HG03095 (cell line): ENCODE data around the gene ZNF784.

ENCODE experiments used
- ATAC-seq: cut with Tn5 transposase; IDR thresholded peaks from one replicate; pipeline ENCODE4 v1.9.1; 2021; ENCODE audit warnings: moderate library complexity; ENCODE audit not compliant: unreplicated experiment

ZNF784 gene, protein sequence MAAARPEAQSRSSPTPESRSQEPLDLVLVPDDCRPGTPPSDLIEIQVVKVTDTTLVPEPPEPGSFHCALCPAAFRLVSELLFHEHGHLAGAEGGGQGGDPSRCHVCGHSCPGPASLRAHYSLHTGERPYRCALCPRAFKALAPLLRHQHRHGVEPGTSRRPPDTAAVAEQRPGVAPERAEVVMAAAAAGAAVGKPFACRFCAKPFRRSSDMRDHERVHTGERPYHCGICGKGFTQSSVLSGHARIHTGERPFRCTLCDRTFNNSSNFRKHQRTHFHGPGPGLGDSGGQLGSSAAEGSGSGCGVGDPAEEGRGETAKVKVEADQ

DNA sequence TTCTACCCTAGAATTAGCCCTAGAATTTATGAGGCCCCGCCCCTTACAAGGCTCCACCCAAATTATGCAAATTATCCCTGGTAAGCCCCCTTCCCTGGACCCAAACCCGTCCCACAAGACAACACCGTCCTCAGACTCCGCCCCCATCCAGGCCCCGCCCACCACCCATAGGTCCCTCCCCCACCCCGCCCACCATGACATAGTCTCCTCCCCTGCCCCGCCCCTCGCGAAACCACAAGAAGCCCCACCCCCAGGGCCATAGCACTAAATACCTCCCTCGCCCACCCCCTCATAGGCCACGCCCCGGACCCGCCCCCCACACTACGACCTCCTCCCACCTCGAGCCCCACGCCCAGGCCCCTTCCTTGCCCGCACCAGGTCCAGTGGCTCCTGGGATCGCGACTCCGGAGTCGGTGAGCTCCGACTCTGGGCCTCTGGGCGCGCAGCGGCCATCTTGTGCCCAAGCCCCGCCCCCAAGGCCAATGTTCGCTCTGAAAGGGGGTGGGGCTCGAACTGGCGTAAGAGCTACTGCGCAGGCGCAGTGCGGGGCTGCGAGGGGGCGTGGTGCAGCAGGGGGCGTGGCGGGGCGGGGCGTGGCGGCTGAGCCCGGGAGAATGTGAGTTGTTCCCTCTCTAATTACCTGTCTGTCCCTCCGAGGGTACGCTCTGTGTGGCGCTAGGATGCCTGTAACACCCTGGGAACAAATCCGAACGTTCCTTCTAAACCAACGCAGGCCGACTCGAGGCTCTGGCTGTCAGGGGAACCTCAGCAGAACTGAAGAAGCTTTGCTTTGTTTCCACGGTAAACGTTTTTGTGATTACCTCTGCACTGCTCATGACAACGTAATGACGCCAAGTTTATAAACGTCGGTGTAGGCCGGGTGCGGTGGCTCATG is at the start of gene ZNF784:
ZNF784 (minus strand) TSS at position 458 of the 895 bp plus-strand sequence; CDS start at position 453, 5 bp downstream.
- peak; percentile 49 for ATAC-seq

DNA sequence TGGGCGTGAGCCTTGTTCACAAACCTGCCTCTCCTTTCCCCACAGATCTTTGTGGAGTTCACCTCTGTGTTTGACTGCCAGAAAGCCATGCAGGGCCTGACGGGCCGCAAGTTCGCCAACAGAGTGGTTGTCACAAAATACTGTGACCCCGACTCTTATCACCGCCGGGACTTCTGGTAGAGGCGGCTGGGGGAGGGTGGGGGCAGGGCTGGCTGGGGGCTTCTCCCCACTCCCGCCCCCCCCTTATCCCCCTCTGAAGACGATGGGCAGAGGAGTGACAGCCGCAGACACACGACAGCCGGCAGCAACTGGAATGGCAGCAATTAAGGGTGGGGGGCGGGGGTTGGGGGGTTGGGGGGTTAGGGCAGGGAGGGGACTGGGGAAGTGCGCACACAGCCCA is 49.5 kb upstream of the ZNF784 start:
- ATAC-seq: no peak

DNA sequence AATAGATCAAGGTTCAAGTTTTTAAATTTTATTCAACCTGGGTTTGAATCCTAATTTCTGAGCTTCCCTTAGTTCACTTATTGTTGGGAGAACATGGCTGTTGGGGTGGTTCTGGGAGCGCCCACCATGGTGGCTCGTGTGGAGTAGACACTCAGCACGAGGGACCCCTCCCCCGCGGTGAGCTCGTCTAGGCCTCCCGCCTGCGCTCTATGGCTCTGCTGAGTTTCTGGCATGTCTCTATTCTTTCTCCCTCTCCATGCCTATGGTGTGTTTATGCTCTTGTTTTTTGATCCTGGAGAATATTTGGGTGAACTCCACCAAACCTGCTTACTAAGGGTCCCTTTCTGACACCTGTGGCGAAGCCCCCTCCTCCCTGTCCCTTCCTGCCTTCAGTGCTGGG is 49.1 kb upstream of the ZNF784 start:
- ATAC-seq: no peak

DNA sequence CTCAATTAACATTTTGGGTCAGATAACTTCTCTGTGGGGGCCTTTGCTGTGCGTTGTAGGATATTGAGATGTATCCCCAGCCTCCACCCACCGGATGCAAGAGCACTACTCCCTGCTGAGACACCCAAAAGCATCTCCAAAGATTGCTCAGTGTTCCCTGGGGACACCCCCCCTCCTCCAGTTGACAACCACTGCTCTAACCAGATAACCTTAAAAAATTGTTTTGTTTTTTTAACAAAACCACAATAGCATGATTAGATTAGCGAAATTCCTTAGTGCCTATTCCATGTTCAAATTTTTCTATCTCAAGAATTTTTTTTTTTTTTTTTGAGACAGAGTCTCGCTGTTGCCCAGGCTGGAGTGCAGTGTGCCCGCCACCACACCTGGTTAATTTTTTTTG is 48.1 kb upstream of the ZNF784 start:
- ATAC-seq: no peak

DNA sequence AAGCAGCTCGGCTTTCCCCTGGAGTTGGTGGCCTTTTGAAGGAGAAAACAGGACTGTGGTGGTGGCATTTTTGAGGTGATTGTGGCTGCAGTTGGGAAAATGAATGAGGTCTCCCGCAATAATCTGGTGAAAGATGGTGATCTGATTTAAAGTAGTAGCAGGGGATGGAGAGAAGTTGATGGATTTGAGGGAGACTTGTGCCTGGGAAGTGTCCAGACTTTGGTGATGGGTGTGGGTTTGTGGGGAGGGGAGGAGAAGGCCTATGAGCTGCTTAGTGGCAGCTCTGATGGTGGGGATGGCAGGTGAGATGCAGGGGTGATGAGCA is 46.6 kb upstream of the ZNF784 start:
- no peak for ATAC-seq

DNA sequence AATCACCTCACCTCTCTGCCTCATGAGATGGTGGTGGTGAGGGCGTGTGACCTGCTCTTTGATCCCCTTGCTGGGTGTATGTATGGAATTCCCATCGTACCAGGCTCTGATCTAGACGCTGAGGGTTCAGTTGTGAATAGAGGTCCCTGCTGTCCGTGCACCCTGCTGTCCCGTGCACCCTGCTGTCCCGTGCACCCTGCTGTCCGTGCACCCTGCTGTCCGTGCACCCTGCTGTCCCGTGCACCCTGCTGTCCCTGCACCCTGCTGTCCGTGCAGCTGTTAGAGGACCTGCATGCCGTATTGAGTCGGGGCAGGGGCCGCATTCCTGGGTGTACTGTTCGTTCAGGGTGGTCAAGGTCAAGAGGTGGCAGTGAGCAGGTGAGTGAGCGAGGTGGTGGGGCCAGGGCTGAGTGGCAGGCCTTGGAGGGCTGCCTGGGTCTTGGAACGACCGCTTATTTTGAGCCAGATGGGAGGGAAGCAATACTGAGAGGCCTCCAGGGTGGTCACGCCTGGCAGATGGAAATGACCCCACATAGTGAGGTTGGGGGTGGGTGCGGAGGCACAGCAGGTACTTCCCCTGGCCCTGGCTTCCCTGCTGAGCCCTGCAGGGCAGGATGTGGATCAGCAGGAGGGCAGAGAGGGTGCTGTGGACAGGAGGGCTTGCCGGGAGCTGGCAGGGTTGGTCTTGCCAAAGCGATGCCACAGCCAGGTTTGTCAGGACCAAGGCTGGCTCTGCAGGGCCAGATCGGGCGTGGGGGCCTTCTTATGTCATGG is 46.1 kb upstream of the ZNF784 start:
- ATAC-seq: no peak

DNA sequence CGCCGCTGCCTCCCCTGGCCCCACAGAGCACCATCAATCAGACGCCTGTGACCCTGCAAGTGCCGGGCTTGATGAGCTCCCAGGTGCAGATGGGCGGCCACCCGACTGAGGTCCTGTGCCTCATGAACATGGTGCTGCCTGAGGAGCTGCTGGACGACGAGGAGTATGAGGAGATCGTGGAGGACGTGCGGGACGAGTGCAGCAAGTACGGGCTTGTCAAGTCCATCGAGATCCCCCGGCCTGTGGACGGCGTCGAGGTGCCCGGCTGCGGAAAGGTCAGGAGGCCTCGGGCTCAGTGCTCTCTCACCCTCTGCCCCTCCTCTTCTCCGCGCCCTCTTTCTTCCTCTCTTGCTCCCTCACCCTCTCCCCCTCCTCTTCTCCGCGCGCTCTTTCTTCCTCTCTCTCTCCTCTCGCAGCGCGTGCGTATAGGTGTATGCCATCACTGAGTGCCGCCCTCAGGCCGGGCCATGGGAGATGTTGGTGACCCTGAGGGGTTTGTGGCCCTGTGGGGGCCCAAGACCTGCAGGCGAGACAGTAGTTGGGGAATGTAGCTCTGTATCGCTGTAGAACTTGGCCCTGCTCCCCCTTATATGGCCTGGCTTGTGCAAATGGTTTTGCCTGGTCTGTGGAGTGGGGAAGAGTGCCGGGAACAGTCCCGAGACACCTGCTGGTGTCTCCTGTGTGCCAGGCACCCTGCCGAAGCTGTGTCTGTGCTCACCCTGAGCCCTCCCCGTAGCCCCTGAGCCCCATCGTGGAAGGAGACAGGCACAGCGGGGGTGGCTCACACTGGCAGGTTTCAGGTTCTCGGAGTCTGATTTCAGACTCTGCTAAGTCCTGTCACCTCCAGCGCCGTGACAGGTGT is 45.3 kb upstream of the ZNF784 start:
- ATAC-seq: no peak

DNA sequence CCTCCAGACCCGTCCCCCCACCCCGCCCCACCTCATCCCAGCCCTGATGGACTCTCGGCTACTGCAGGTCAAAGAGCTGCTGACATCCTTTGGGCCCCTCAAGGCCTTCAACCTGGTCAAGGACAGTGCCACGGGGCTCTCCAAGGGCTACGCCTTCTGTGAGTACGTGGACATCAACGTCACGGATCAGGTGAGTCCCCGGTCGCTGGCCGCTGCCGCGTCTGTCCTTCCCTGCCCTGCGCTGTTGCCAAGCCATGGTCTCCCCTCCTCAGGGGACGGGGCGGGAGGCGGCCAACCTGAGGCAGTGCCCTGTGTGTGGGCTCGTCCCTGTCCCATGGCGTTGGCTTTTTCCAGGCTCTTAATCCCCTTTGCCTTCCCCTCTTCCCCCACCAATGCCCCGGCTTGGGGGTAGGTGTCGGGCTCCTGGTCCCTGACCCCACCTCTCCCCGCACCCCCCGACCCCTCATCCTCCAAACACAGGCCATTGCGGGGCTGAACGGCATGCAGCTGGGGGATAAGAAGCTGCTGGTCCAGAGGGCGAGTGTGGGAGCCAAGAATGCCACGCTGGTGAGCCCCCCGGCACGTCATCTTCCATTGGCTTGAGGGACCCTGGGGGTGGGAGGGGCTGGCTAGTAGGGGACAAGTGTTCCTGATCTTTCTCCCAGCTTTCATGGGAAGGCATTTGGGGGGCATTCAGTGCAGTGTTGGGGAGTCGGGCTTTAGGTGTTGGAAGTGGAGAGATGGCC is 44.4 kb upstream of the ZNF784 start:
- no peak for ATAC-seq

DNA sequence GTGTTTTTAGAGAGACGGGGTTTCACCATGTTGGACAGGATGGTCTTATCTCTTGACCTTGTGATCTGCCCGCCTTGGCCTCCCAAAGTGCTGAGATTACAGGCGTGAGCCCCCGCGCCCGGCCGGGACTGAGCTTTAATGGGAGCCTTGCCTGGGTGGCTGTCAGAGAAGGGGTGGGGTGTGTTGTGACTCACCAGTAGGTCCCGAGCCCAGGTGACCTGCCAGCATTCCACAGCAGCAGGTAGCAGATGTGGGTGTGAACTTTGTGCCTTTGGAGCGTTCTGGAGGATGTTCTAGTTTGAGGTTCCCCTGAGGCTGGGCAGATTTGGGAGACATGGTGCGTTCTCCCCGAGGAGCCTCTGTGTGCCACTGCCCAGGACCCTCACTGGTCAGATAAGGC is 43.6 kb upstream of the ZNF784 start:
- ATAC-seq: no peak

DNA sequence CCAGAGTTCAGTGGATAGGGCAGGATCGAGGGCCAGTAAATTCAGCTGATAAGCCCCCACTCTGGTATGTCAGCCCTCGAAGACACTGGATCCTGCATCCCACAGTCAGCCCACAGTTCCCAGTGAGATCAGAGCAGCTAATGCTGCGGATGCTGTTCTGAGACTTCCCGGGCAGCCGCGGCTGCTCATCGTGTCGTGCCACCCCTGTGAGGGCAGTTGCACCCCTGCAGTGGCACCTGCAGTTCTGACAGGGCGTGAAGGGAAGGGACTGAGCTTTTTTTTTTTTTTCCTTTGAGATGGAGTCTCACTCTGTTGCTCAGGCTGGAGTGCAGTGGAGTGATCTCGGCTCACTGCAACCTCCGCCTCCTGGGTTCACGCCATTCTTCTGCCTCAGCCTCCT is 43.1 kb upstream of the ZNF784 start:
- no peak for ATAC-seq

DNA sequence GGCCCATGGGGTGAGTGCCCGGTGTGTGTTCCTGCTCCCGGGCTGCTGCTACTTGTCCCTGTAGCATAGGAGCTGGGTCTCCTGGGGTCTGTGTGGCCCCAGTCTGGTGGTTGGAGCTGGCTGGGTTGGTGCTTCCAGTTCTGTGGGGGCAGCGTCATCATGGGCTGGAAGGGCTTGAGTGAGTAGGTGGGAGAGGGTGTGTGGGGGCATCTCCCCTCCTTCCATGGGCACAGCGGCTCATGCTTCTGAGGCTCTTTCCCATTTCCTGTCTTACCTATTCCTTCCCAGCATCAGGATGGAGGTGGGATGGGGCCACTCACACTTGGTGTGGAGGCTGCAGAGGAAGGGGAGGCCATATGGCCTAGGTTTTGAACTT is 42.6 kb upstream of the ZNF784 start:
- no peak for ATAC-seq

DNA sequence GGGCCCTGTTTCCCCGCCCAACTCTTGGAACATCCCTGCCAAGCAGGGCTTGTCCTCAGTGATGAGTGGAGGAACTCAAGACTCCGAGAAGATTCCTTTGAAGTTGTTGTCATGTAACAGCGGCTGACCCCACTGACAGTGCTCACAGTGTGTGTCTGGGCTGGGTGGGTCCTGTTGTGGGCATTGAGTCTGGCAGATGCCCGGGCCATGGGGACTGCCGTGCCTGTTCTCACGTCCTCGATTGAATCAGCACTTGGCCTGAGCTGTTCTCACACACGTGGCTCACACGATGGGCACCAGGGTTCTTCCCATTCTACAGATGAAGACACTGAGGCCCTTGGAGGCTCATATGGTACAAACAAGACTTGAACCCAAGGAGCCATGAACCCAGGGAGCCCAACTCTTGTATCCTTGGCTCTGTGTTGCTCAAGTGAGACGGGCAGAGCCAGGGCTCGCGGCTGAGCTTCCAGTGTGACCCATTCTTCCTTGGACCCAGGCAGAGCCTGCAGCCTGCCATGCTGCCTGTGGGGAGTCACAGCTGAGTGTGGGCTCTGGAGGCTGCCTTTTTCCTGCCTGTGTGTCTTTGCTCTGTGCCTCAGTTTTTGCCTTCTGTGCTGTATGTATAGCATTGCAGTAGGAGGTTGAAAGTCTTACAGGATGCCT is 42.1 kb upstream of the ZNF784 start:
- ATAC-seq: no peak

DNA sequence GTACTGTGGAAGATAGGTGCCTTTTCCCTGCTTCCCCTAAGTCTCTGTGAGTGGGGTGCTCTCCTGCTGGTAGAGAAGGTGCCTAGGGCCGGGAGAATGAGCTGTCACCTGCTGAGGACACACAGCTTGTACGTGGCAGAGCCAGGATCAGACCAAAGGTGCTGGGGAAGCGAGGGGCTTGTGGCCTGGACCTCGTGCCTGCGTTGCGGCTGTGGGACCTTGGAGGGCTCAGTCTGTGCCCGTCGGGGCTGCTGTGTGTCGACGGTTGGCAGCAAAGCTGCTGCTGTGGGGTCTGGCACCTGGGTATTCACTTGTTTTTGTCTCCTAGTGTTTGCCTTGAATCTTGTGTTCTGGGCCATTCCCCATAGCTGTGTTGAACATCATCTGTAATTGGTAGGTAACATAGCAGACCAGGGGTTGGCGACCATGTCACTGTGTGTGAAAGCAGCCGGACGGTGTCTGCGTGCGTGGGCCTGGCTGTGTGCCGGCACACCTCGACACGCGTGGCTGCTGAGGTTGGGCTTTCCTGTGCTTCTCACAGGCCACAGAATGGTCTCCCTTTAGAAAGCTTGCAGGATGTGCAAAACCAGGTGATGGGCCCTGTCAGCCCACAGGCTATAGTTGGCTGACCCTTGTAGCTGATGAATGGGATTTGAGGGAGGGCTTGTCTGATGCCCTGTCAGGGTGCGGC is 39.6 kb upstream of the ZNF784 start:
- ATAC-seq: no peak

DNA sequence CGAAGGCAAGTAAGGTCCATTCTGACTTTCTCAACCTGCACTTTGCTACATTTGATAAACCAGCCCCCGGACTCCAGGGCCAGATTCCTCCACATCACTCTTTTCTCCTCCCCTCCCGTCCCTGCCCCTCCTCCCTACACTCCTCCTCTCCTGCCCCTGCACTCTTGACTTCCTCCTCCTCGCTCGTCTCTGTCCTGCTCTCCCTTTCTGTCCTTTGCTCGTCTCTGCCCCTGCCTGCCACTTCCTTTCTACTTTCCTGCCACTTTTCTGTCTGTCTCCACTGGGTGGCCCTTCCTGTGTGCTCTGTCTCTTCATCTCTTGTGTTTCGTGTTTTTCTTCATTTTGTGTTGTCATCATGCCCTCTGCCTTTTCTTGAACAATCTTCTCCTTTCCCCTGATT is 37.5 kb upstream of the ZNF784 start:
- ATAC-seq: no peak

DNA sequence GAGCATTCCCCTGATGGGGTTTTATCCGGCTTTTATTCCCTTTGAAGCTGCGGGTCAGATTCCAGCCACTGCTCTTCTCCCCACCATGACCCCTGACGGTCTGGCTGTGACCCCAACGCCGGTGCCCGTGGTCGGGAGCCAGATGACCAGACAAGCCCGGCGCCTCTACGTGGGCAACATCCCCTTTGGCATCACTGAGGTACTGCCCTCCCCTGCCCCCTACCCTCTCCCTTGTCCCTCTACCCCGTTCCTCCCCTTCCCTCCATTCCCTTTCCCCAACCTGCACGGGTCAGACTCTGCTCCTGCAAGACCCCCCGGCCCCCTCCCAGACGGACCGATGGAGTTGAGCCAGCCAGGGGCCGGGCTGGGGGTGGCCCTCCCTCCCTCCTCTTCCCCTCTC is 36.6 kb upstream of the ZNF784 start:
- no peak for ATAC-seq

DNA sequence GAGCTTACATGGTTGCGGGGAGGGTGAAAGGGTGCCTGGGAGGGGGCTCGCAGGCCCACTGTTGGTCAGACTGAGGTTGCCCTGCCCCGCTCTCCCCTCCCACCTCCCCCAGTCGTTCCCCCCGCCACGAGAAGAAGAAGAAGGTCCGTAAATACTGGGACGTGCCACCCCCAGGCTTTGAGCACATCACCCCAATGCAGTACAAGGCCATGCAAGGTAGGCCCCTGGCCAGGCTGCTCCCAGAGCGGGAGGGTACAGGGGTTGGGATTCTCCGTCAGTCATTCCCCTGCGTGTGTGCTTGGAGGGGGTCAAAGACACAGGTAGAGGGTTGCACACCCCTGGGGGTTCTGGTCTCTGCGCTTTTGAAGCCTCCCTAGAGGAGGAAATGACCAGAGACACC is 36.0 kb upstream of the ZNF784 start:
- no peak for ATAC-seq

DNA sequence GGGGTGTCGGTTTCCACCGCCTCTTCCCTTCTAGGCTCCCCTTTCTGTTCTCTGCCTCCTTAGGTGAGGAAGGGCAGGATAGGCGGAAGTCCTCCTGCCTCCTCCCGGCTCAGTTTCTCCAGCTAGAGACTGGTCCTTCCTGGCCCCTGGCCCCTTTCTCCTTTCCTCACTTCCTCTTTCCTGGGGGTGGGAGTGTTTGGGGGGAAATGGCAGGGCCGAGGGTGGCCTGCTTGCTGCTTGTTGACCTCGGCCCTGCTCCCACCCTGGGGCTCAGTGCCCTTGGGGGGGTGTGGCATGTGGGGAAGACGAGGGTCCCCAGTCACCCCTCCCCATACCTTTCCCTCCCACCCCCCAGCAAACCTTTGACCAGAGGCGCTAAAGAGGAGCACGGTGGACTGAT is 35.5 kb upstream of the ZNF784 start:
- ATAC-seq: no peak

DNA sequence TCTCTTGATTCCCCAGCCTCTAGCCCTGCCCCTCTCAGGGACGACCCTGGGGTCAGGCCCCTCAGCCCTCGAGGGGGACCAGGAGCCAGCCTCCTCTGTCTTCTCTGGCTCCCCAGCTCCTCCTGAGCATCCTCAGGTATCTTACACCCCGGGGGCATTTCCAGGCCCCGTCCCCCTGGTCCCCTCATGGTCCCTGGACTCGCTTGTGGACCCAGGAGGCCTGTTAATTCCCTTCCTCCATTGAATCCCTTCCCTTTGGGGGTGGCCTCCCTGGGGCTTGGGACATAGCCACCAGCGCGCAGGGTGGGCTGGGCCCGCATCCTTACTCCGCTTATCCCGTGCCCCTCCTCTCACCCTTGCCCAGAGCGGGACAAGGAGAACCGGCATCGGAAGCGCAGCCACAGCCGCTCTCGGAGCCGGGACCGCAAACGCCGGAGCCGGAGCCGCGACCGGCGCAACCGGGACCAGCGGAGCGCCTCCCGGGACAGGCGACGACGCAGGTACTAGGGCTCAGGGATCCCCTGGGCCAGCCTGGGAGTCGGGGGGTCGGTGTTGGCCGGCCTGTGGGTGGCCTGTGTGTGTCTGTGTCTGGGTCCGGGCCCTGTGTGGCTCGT is 34.6 kb upstream of the ZNF784 start:
- ATAC-seq: no peak
